Keratinocyte (primary cell): ENCODE data around the gene BICDL1. TPM values are rescaled to one million over a fixed set of nuclear protein-coding genes. Genes with fewer than 3 reads are reported as not detected.

ENCODE experiments used
- DNase-seq: peaks from one replicate; pipeline ENCODE4 v3.0.0-alpha.2; 2011; ENCODE audit warnings: low read depth, missing footprints, low spot score
- FAIRE-seq: peaks from 2 replicates; lab custom pipeline; 2011; peaks lifted over from hg19 to GRCh38; lab: Jason Lieb, UNC
- H2AFZ ChIP-seq: 2 replicates; pipeline ENCODE4 v1.6.0; 2012; ENCODE audit warnings: low read length, control low read depth, inconsistent platforms; ENCODE audit not compliant: control insufficient read depth
- H3K27ac ChIP-seq: 2 replicates; pipeline ENCODE4 v1.5.1; 2011; ENCODE audit warnings: low read length; ENCODE audit not compliant: control insufficient read depth, insufficient read depth
- H3K27me3 ChIP-seq: 3 replicates; pipeline ENCODE4 v1.6.0; 2011; ENCODE audit warnings: low read length; ENCODE audit not compliant: control insufficient read depth, insufficient read depth; ENCODE audit errors: extremely low read depth
- H3K36me3 ChIP-seq, 2 experiments: 2 replicates in 1 of 2; 3 replicates in 1 of 2; pipeline ENCODE4 v1.5.1; 2011; ENCODE audit warnings: low read length in 2 of 2, mild to moderate bottlenecking in 1 of 2; ENCODE audit not compliant: control insufficient read depth in 2 of 2, insufficient read depth in 2 of 2; ENCODE audit errors: extremely low read depth in 1 of 2
- H3K4me1 ChIP-seq: 3 replicates; pipeline ENCODE4 v1.5.1; 2011; ENCODE audit warnings: low read length; ENCODE audit not compliant: control insufficient read depth, insufficient read depth; ENCODE audit errors: extremely low read depth
- H3K4me2 ChIP-seq: 3 replicates; pipeline ENCODE4 v1.6.0; 2011; ENCODE audit warnings: low read depth, low read length; ENCODE audit not compliant: control insufficient read depth, insufficient read depth; ENCODE audit errors: extremely low read depth
- H3K4me3 ChIP-seq, 3 experiments: fragments of 200-600 bp in 1 of 3; sonication (generic) in 1 of 3; 2 replicates in 2 of 3; 3 replicates in 1 of 3; pipeline ENCODE4 v1.5.1; 2011 to 2016; ENCODE audit warnings: low read length in 3 of 3, mild to moderate bottlenecking in 3 of 3, control low read depth in 2 of 3, inconsistent platforms in 1 of 3, low read depth in 1 of 3, mixed read lengths in 1 of 3, mixed run types in 1 of 3, moderate library complexity in 1 of 3; ENCODE audit not compliant: control insufficient read depth in 2 of 3, insufficient read depth in 2 of 3; ENCODE audit errors: extremely low read depth in 1 of 3
- H3K79me2 ChIP-seq: 2 replicates; pipeline ENCODE4 v1.6.0; 2012; ENCODE audit warnings: low read length; ENCODE audit not compliant: control insufficient read depth, insufficient read depth
- H3K9ac ChIP-seq: 3 replicates; pipeline ENCODE4 v1.6.0; 2011; ENCODE audit warnings: low read length; ENCODE audit not compliant: control insufficient read depth, insufficient read depth; ENCODE audit errors: extremely low read depth
- H3K9me1 ChIP-seq: 3 replicates; pipeline ENCODE4 v1.6.0; 2011; ENCODE audit warnings: low read length; ENCODE audit not compliant: control insufficient read depth, insufficient read depth; ENCODE audit errors: extremely low read depth
- H3K9me3 ChIP-seq: 2 replicates; pipeline ENCODE4 v1.5.1; 2012; ENCODE audit warnings: low read depth, low read length; ENCODE audit not compliant: control insufficient read depth
- H4K20me1 ChIP-seq: 3 replicates; pipeline ENCODE4 v1.6.0; 2011; ENCODE audit warnings: low read length; ENCODE audit not compliant: control insufficient read depth, insufficient read depth; ENCODE audit errors: extremely low read depth
- CTCF ChIP-seq, 3 experiments: IDR thresholded peaks in 1 of 3; conservative IDR thresholded peaks in 1 of 3; optimal IDR thresholded peaks in 1 of 3; 2 replicates in 2 of 3; 3 replicates in 1 of 3; pipeline versions ENCODE3 to v1.5.1; 2011; ENCODE audit warnings: low read length in 3 of 3, mild to moderate bottlenecking in 3 of 3, moderate library complexity in 2 of 3, control low read depth in 1 of 3, inconsistent platforms in 1 of 3; ENCODE audit not compliant: insufficient read depth in 2 of 3; ENCODE audit errors: extremely low read depth in 1 of 3
- EZH2 ChIP-seq: IDR thresholded peaks from one replicate; pipeline ENCODE4 v1.6.1; 2012; ENCODE audit warnings: inconsistent platforms, mild to moderate bottlenecking, low read length, moderate library complexity
- dilution Hi-C: fragments of 300-500 bp; cut with MboI; formaldehyde crosslinking; loops from one replicate; pipeline ENCODE4 v1.7.0; 2020; ENCODE audit warnings: low sequenced_read_pairs; ENCODE audit not compliant: extremely low pct_ligation_motif_present
- polyA plus RNA-seq, 5 experiments: library from polyadenylated mRNA; depleted of rRNA in 3 of 5; stranded (reverse) in 3 of 5; stranded (forward) in 1 of 5; unstranded in 1 of 5; fragments of >200 nt; gene quantifications; 1 replicate in 1 of 5; 2 replicates in 3 of 5; 3 replicates in 1 of 5; pipeline versions ENCODE4 v1.2.1 to v1.2.3, GENCODE V29; 2011 to 2012; ENCODE audit warnings: missing spikeins in 2 of 5, low read depth in 1 of 5, low replicate concordance in 1 of 5

BICDL1 gene
- polyA plus RNA-seq, 1 donor (not counting 4 experiments of a cell fraction or from before 2014, with no cell fraction given): 6.4 TPM

- DNase-seq (no peak), FAIRE-seq (no peak)
- H3K9me3 ChIP-seq: no peaks in the 10 kb centered on the region
- no peaks in the 10 kb centered on the region for H3K9me1 ChIP-seq
- H3K4me1 ChIP-seq: peaks cover 8% of the 10 kb centered on the region
- H3K27me3 ChIP-seq: no peaks in the 10 kb centered on the region
- H3K9ac ChIP-seq: no peak overlapping the region
- H3K4me2 ChIP-seq: no peak overlapping the region
- no peaks in the 10 kb centered on the region for H4K20me1 ChIP-seq
- TF ChIP-seq CTCF (optimal IDR thresholded peaks at IDR 0.05 in 1 of 3, IDR thresholded peaks at IDR 0.05 in 1 of 3, conservative IDR thresholded peaks at IDR 0.05 in 1 of 3; ENCODE audit: extremely low read depth in 1 of 3, insufficient read depth in 2 of 3, low read length in 3 of 3) (no peak), EZH2 (no peak)
- no peaks in the 10 kb centered on the region for H3K79me2 ChIP-seq
- H3K27ac ChIP-seq: no peak overlapping the region
- no peak overlapping the region for H2AFZ ChIP-seq
- dilution Hi-C loops: no loop called here
- H3K4me3 ChIP-seq: no peak overlapping the region
- H3K36me3 ChIP-seq: no peaks in the 10 kb centered on the region
Observed at GRCh38 chr12:120069278-120069677, 80.2 kb downstream of the BICDL1 start.

GRCh38 chr12:120071493-120072020, 82.5 kb downstream of the BICDL1 start:
- Histone ChIP-seq H3K9me3 (no peaks in the 10 kb centered on the region), H3K36me3 (no peaks in the 10 kb centered on the region), H2AFZ (no peak overlapping the region), H3K27ac (no peak overlapping the region), H3K4me2 (no peak overlapping the region), H3K9ac (no peak overlapping the region), H3K9me1 (no peaks in the 10 kb centered on the region), H3K4me3 (no peak overlapping the region), H4K20me1 (no peaks in the 10 kb centered on the region), H3K79me2 (no peaks in the 10 kb centered on the region), H3K27me3 (no peaks in the 10 kb centered on the region), H3K4me1 (peaks cover 3% of the 10 kb centered on the region)
- dilution Hi-C loops: no loop called here
- DNase-seq: no peak
- FAIRE-seq: no peak
- no peak for TF ChIP-seq CTCF (optimal IDR thresholded peaks at IDR 0.05 in 1 of 3, IDR thresholded peaks at IDR 0.05 in 1 of 3, conservative IDR thresholded peaks at IDR 0.05 in 1 of 3; ENCODE audit: extremely low read depth in 1 of 3, insufficient read depth in 2 of 3, low read length in 3 of 3)
- no peak for TF ChIP-seq EZH2
